GM18868 (cell line): ENCODE results near the gene PRC1.
"Not testable (repeated sequence)": the region's sequence is repeated elsewhere in the genome, so short reads cannot be mapped to it uniquely, and the experiment has no call there.

ENCODE experiments used
- ATAC-seq: cut with Tn5 transposase; IDR thresholded peaks from one replicate; pipeline ENCODE4 v1.9.1; 2021; ENCODE audit warnings: mild to moderate bottlenecking, moderate library complexity; ENCODE audit not compliant: unreplicated experiment

PRC1 gene

DNA sequence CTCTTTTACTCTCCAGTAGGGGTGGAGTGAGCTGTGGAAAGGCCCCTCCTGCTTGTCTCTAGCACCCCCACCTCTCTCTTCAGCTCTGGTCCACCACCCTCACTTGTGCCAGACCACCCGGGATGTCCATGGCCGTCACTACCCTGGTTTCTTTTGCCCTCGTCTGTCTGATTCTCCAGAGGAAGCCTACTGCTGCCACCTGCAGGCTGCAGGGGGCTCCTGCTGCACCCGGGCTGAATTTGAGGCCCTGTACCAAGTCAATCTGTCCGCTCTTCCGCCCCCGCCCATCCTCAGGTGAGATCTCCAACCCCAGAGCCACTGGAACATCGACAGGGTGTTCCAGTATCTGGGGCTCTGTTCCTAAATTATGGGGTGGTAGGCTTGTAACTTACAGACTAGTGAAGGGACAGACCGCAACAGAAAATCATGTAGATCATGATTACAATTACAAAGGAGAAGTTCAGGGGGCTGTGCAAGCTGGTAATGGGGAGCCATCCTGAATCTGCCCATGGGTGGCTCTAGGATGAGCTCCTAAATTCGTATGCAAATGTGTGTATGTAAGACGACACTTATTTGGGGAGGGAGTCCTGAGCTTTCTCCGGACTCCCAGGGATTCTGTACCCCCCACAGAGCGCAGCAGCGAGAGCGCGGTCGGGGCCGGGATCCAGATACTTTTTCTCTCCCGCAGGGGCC, 59.9 kb downstream of the PRC1 start:
- ATAC-seq: peak; percentile 33

DNA sequence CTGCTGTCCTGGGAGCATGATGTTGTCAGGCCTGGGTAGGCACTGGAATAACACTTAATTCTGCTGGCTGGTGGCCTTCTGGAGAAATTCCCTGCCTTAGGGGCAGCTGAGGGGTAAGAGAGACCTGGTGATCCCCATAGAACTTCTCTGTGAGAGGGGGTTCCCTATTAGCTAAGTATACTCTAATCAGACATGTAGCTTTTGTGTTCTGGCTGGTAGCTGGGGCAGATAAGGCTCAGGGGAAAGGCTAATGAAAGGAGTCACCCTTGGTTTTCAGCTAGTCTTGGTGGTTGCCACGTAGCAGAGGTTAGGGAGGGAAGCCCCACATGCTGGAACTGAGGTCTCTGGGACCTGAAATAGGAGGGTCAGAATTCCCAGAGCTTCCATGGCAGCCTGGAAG, 61.0 kb downstream of the PRC1 start:
- ATAC-seq: no peak

DNA sequence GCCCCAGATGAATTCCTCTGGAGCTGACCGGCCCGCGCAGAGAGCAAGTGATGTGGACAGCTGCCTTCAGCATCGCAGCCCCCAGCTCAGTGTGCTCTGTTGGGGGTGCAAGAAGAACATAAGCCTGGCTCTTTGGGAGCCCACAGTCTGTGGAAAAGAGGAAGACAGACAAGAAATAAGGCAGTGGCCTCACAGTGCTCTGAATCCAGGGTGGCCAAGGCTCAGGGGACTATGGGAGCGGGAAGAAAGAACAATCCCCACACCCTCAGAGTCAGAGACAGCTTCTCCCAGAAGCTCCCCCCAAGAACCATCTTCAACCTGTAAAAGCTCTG, 61.7 kb downstream of the PRC1 start:
- ATAC-seq: no peak

DNA sequence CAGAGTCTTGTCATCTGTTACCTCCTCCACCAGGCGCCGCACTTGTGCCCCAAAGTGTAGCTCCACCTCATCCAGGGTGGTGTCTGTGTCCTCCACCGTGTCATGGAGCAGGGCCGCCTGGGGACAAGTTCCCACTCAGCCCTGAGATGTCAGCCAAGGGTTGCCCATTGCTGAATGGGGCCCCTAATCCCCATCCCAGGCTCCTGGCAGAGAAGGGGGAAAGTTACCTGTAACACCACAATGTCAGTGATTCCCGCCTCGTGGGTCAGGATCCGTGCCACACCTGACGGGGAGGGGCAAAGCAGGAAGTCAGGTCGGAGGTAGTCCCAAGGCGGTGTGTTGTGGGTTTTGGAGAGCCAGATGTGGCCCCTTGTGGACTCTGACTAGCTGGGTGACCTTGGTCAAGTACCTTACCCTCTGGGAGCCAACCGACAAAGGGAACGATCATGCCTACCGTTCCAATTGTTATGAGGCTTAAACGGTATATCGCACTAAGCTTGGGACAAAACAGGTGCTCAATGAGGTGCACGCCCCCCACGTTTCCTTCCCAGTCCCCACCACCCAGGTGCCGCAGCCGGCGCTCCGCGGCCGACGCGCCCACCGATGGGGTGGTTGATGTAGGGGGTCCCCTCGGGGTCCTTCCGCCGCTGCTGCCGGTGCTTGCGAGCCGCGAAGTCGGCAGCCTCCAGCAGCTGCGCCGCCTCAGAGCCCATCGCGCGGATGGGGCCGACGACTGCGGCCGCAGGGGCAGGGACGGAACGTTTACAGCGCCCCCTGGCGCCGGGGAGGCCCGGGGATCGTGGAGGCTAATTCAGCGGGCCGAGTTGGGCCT, 62.3 kb downstream of the PRC1 start, which contains the start of gene HDDC3:
TSS of gene HDDC3 (minus strand) at position 722 of the 832 bp plus-strand sequence. CDS start at position 713, 9 bp downstream.
- ATAC-seq: peak; percentile 54

DNA sequence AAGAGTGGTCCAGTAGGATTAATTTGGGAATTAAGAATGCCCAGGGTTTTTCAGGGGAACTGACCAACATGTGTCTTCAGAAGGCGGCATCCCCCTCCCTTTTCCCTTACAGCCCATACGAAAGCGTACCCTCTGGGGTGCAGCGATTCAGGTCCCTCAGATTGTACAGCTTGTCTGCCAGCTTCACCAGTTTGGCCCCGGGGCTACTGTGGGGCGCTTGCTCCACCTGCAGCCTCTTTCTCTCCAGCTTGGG, 62.8 kb downstream of the PRC1 start:
- ATAC-seq: no peak

DNA sequence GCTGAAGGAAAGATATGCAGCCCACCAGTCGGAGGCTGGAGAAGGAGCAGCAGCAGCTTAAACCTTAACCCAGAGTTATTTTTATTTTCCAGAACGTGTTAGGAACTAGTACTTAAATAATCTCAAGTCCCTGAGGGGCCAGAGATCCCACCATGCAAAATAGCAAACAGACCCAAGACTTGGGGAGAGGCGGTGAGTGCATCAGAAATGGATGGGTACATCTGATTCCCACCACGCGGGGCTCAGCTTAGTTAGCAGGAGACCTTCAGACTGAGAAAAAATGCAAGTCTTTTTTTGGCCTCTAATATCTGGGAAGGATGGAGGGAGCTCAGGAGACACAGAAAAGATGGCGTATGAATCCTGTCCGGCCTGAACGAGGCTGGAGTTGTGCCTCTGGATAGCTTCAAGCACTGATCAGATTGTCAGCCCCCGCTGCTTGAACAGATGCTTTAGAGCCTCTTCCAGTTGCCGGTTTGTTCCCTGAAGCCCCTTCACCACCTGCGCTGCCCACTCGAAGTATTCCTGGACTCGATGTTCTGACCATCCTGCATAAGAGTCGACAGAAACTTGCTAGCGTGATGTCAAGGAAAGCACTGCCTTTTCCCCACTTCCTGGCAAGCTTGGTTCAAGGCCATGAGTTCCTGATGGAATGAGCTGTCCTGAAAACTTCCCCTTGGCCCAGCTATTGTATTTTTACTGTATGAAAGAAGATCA, 63.3 kb downstream of the PRC1 start:
- ATAC-seq: no peak

DNA sequence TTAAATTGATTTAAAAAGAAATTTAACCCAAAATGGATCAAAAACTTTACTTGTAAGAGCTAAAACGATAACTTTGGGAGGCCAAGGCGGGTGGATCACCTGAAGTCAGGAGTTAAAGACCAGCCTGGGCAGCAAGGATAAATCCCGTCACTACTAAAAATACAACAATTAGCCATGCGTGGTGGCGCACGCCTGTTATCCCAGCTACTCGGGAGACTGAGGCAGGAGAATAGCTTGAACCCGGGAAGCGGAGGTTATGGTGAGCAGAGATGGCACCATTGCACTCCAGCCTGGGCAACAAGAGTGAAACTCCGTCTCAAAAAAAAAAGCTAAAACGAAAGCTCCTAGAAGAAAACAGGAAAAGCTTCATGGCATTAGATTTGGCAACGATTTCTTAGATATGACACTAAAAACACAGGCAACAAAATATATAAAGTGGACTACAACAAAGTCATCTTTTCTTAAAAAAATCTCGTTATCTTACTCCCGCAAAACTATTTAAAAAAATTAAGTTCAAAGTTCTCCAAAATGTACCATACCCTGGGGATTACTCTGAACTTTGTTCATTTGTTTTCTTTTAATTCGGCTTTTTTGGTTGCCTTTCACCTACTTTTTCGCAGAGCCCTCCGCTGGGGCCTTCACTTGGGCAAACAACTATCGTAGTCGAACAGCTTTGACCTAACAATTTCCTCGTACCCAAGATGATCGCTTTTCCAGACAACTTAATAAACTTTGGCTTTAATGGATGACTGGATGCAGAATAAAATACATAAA, 64.9 kb downstream of the PRC1 start:
- no peak for ATAC-seq

DNA sequence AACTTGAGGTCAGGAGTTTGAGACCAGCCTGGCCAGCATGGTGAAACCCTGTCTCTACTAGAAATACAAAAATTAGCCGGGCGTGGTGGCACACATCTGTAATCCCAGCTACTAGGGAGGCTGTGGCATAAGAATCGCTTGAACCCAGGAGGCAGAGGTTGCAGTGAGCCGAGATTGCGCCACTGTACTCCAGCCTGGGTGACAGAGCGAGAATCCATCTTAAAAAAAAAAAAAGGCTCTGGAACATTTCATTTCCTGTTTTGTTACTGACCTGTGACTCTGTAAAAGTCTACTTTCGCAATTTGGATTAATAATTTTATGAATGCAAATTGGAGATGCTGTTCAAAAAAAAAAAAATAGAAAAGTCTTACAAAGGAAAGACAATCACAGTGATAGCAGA, 66.2 kb downstream of the PRC1 start:
- ATAC-seq: not testable (repeated sequence)

DNA sequence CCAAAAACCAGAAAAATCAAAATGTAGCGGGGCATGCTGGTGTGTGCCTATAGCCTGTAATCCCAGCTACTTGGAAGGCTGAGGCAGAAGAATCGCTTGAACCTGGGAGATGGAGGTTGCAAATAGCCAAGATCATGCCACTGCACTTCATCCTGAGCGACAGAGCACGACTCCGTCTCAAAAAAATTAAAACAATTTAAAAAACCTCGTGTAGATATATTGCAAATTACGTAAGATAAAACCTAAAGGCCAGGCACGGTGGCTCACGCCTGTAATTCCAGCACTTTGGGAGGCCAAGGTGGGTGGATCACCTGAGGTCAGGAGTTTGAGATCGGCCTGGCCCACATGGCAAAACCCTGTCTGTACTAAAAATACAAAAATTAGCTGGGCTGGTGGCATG, 67.6 kb downstream of the PRC1 start:
- not testable (repeated sequence) for ATAC-seq

DNA sequence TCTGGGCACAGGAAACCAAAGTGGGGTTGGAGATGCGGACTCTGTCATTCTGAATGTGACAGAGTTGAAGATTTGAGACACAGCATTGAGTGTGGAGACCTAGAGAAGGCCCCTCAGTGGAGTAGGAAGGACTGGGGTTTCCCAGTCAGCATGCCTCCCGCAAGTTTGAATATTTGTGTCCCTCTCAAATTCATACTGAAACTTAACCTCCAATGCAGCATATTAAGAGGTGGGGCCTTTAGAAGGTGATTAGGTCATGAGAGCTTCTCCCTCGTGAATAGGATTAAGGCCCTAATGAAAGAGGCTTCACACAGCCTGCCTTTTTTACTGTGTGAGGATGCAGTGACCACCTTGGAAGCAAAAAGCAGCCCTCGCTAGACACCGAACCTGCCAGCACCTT, 70.0 kb downstream of the PRC1 start:
- peak; percentile 63 for ATAC-seq

DNA sequence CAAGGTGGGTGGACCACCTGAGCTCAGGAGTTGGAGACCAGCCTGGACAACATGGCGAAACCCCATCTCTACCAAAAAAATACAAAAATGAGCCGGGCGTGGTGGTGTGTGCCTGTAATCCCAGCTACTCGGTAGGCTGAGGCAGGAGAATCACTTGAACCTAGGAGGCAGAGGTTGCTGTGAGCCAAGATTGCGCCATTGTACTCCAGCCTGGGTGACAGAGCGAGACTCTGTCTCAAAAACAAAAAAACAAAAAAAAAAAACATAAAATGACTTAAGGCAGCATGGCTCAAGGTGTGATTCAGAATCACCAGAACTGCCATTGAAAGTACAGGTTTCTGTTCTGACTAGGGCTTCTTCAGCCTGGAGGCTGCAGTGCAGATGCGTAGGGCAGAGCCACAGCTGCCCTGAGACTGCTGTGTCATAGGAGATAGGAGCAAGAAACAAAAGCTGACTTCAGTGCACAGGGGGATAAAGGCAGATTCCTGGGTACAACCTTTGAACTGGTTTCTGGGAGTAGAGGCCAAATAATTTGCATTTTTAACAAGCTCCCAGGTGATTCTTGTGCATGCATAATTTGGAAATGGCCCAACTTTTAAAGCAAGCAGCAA, 71.5 kb downstream of the PRC1 start:
- peak; percentile 89 for ATAC-seq

DNA sequence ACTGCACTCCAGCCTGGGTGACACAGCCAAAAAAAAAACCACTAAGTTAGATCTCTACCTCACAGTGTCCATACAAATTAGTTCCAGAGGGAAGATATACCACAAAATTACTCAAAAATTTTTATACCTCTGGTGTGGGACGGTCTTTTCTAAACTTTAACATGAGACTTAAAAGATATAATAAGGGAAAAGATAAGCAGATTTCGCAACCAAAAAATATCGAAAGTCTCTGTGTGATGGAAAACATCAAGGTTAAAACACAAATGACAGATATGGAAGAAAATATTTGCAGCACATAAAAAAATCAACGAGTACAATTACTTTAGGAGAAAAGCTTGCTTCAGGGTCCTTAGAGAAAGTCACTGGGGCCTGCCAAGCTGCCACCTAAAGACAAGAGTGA, 72.4 kb downstream of the PRC1 start:
- ATAC-seq: no peak

DNA sequence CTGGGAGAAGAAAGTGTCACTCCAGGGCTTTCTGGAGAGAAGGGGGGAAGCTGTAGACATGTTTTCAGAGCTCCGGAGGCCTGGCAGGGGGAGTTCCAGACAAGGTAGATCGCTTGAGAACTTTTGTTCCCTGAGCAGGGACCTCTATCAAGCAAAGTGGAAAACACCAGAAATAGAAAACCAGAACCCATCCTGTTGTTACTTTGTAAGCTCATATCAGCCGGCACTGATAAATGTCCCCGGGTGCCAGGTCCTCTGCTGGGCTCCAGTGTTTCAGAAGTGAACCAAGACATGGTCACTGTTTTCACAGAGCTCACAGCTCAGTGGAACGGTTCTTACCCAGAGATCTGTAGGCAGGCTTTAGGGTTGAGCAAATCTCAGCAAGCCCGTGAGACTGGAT, 75.5 kb downstream of the PRC1 start:
- no peak for ATAC-seq

DNA sequence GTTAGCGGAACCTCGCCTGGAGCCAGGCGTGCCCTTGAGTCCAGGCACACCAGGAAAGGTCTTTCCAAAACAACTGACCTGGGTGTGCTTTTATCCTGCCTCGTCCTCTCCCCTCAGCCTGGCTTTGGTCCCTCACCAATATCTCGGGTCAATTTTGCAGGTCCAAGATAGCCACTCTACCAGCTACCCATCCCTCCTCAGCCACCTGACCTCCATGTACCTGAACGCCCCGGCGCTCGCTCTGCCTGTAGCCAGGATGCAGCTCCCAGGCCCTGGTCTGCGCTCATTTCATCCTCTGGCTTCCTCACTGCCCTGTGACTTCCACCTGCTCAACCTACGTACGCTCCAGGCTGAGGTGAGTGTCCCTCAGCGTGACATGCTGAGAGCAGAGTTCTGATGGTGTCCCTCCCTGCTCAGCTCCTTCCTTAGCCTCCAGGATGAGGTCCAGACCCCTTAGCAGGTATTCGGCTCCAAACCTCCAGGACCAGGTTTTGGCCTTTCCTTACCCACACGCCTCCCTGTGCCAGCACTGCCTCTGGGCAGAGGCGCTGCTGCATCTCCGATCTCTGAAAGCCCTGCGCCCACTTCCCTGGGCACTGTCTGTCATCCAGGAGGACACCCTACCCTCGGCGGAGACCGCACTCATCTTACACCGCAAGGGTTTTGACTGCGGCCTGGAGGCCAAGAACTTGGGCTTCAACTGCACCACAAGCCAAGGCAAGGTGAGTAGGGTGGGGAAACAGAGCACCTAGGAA, 76.1 kb downstream of the PRC1 start:
- no peak for ATAC-seq

DNA sequence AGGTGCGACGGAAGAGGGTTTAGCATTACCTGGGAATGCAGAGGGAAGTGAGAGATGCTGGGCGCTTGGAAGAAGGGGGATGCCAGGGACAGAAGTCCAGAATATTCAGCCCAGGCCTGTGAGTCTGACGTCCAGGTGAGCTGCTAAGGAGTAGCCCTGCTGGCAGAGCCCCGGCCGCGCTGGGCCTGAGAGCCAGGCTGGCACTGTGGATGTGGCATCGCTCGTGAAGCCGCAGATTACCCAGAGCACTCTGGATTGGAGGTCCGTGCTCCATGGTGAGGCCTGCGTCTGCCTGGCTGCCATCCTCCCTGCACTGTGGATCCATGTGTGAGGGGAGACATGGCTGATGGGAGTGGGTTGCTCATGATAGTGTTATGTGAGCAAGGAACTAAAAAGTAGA, 76.8 kb downstream of the PRC1 start:
- no peak for ATAC-seq

DNA sequence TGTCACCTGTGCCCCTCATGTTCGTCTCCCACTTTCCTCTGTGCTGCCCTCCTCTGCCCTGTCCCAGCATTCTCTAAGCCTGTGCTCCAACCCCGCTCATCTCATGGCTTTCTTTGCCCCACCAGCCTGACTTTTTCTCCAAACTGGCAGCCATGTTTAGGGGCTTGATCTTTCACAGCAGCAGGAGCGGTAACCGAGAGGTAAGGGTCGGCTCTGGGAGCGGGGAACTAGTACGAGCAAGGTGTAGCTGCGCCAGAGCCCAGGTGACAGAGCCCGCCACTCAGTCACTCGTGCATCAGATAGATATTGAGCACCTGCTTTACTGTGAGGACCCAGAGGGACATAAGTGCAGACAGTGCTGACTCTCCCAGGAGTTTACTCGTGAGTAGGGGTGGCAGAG, 77.9 kb downstream of the PRC1 start:
- no peak for ATAC-seq
